Measurements from ENCODE around the gene MTNR1B. TPM values are rescaled to one million over a fixed set of nuclear protein-coding genes. Genes with fewer than 3 reads are reported as not detected.

MTNR1B gene
- total and polyA plus RNA-seq, 2 of the 13 experiments (the other 11 are each of a cell fraction or from before 2014, with no cell fraction given), result not detected

DNA sequence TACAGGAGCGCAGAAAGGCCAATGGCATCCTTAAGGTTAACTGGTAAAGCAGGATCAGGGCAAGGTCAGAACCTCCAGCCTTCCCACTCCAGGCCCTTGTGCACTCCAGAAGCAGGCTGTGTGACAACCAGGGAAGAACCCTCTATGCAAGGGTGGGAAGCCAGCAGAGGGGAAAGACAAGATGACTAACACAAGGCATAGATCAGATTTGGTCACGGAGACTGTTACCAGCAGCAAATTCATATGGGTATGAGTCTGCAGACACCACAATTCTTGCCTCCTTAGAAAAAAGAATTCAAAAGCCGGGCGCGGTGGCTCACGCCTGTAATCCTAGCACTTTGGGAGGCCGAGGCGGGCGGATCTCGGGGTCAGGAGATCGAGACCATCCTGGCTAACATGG, 39.8 kb upstream of the MTNR1B start:
- in situ Hi-C loops (cut with HindIII; ENCODE audit: extremely low pct_ligation_motif_present, low pct_unique_long_range_greater_than_20kb), result loop anchor here (25.0 kb wide), 2 partner anchors 233 to 708 kb away; no protein-coding TSS in a partner anchor
- no peaks in the 10 kb centered on the region for H3K4me1 ChIP-seq (ENCODE audit: insufficient read depth, low read length)
- intact Hi-C loops (cut with micrococcal nuclease; ENCODE audit: unreplicated experiment), result no loop called here
- FAIRE-seq, result no peak
- H3K27me3 ChIP-seq (ENCODE audit: control insufficient read depth in 1 of 2, insufficient read depth in 2 of 2, low read length in 2 of 2), result no peaks in the 10 kb centered on the region
- ChIA-PET CTCF (ENCODE audit: low intra/inter-chr PET ratio, low total read pairs) (no interaction called here), POLR2A (no interaction called here)
- no peak for DNase-seq (ENCODE audit: low spot score)
- BruUV-seq (replicated peaks), result no TSS peak
- peaks cover 26% of the 10 kb centered on the region for H3K9me3 ChIP-seq (ENCODE audit: low read length)
- H3K79me2 ChIP-seq (ENCODE audit: insufficient read depth, low read length), result no peaks in the 10 kb centered on the region
- no peak overlapping the region for H3K9ac ChIP-seq (ENCODE audit: insufficient read depth, low read depth, low read length)
- no peak overlapping the region for H3K27ac ChIP-seq (ENCODE audit: extremely low read length, insufficient read depth, low read length)
- 87% methylated on average over 11 of the region's 11 CpGs for WGBS (ENCODE audit: low lambda C conversion rate)
- no peak overlapping the region for H2AFZ ChIP-seq (ENCODE audit: low read length)
- H4K20me1 ChIP-seq (ENCODE audit: insufficient read depth, low read length), result no peaks in the 10 kb centered on the region
- no peak overlapping the region for H3K4me2 ChIP-seq (ENCODE audit: low read depth, low read length)
- no peaks in the 10 kb centered on the region for H3K36me3 ChIP-seq (replicated peaks in 1 of 2; ENCODE audit: control insufficient read depth in 1 of 2, insufficient read depth in 2 of 2, low read length in 2 of 2)
- H3K4me3 ChIP-seq (replicated peaks in 1 of 3; ENCODE audit: insufficient read depth in 1 of 3, low read depth in 2 of 3, low read length in 3 of 3), result no peak overlapping the region
- no peak for ATAC-seq
- no peak for TF ChIP-seq FOXP4 (CRISPR knock-in tag; IDR thresholded peaks at IDR 0.05)
- no peak for TF ChIP-seq PRMT3 (CRISPR knock-in tag; IDR thresholded peaks at IDR 0.05; ENCODE audit: borderline replicate concordance, low read depth)
- TF ChIP-seq MIER2 (CRISPR knock-in tag; IDR thresholded peaks at IDR 0.05), result no peak

- H3K4me1 ChIP-seq (ENCODE audit: insufficient read depth, low read length), result no peaks in the 10 kb centered on the region
- no peak for TF ChIP-seq CHCHD3 (CRISPR knock-in tag; IDR thresholded peaks at IDR 0.05)
- no peak for TF ChIP-seq BORCS8-MEF2B (CRISPR knock-in tag; IDR thresholded peaks at IDR 0.05)
- no peak for TF ChIP-seq ISL2 (CRISPR knock-in tag; IDR thresholded peaks at IDR 0.05)
- no peak for TF ChIP-seq PBX2 (CRISPR knock-in tag; IDR thresholded peaks at IDR 0.05)
- H4K20me1 ChIP-seq (ENCODE audit: insufficient read depth, low read length), result no peaks in the 10 kb centered on the region
- H3K9ac ChIP-seq (ENCODE audit: insufficient read depth, low read depth, low read length), result no peak overlapping the region
- ATAC-seq (no peak), FAIRE-seq (no peak), DNase-seq (ENCODE audit: low spot score) (no peak)
- no peaks in the 10 kb centered on the region for H3K36me3 ChIP-seq (replicated peaks in 1 of 2; ENCODE audit: control insufficient read depth in 1 of 2, insufficient read depth in 2 of 2, low read length in 2 of 2)
- CTCF ChIA-PET (ENCODE audit: low intra/inter-chr PET ratio, low total read pairs), result no interaction called here
- H3K4me3 ChIP-seq (replicated peaks in 1 of 3; ENCODE audit: insufficient read depth in 1 of 3, low read depth in 2 of 3, low read length in 3 of 3), result no peak overlapping the region
- peaks cover 4% of the 10 kb centered on the region for H3K9me3 ChIP-seq (ENCODE audit: low read length)
- no peak overlapping the region for H3K4me2 ChIP-seq (ENCODE audit: low read depth, low read length)
- 0% methylated on average over 3 of the region's 3 CpGs for WGBS (ENCODE audit: low lambda C conversion rate)
- no peak overlapping the region for H2AFZ ChIP-seq (ENCODE audit: low read length)
- in situ Hi-C loops (cut with HindIII; ENCODE audit: extremely low pct_ligation_motif_present, low pct_unique_long_range_greater_than_20kb) (loop anchor here (25.0 kb wide), 2 partner anchors 230 to 705 kb away; no protein-coding TSS in a partner anchor), intact Hi-C loops (cut with micrococcal nuclease; ENCODE audit: unreplicated experiment) (no loop called here)
- no peaks in the 10 kb centered on the region for H3K79me2 ChIP-seq (ENCODE audit: insufficient read depth, low read length)
- POLR2A ChIA-PET, result no interaction called here
- no TSS peak for BruUV-seq (replicated peaks)
- H3K27me3 ChIP-seq (ENCODE audit: control insufficient read depth in 1 of 2, insufficient read depth in 2 of 2, low read length in 2 of 2), result no peaks in the 10 kb centered on the region; a peak in 1 of 5 replicates
- H3K27ac ChIP-seq (ENCODE audit: extremely low read length, insufficient read depth, low read length), result no peak overlapping the region
Observed at GRCh38 chr11:92931746-92932422, 37.6 kb upstream of the MTNR1B start.
